HepG2 (cell line): ENCODE results near the gene STX4. TPM values are rescaled to one million over a fixed set of nuclear protein-coding genes. Genes with fewer than 3 reads are reported as not detected.

Source experiments
- EED ChIP-seq: sonication (generic); formaldehyde crosslinking; IDR thresholded peaks from 2 replicates; pipeline ENCODE4 v1.5.0; 2020; ENCODE audit warnings: mild to moderate bottlenecking, missing genetic modification reagents
- JUND ChIP-seq: sonication (generic); formaldehyde crosslinking; IDR thresholded peaks from 2 replicates; pipeline ENCODE4 v1.8.0; 2022; ENCODE audit warnings: mild to moderate bottlenecking, missing genetic modification reagents
- KLF11 ChIP-seq: IDR thresholded peaks from 2 replicates; pipeline ENCODE4 v1.6.1; 2016; ENCODE audit warnings: missing compliant biosample characterization
- KMT2A ChIP-seq: sonication (generic); formaldehyde crosslinking; IDR thresholded peaks from 2 replicates; pipeline ENCODE4 v1.4.0; 2020; ENCODE audit warnings: missing genetic modification reagents
- MBD4 ChIP-seq: IDR thresholded peaks from 2 replicates; pipeline ENCODE4 v1.6.1; 2012; ENCODE audit warnings: low read length, inconsistent platforms, borderline replicate concordance
- MED1 ChIP-seq: sonication (generic); formaldehyde crosslinking; IDR thresholded peaks from 2 replicates; pipeline ENCODE4 v1.4.0; 2020; ENCODE audit warnings: missing genetic modification reagents
- MZF1 ChIP-seq: sonication (generic); formaldehyde crosslinking; IDR thresholded peaks from 2 replicates; pipeline ENCODE4 v1.8.1; 2023; ENCODE audit warnings: mild to moderate bottlenecking, missing genetic modification reagents, borderline replicate concordance
- NFYB ChIP-seq: sonication (generic); formaldehyde crosslinking; IDR thresholded peaks from 2 replicates; pipeline ENCODE4 v1.4.0; 2020; ENCODE audit warnings: missing genetic modification reagents
- NRL ChIP-seq: sonication (generic); formaldehyde crosslinking; IDR thresholded peaks from 2 replicates; pipeline ENCODE4 v1.5.0; 2020; ENCODE audit warnings: missing genetic modification reagents, mild to moderate bottlenecking, moderate library complexity, borderline replicate concordance
- ZBTB10 ChIP-seq: sonication (generic); formaldehyde crosslinking; IDR thresholded peaks from 2 replicates; pipeline ENCODE4 v1.4.0; 2020; ENCODE audit warnings: missing genetic modification reagents, borderline replicate concordance
- ZC3H13 ChIP-seq: sonication (generic); formaldehyde crosslinking; IDR thresholded peaks from 2 replicates; pipeline ENCODE4 v1.8.1; 2023; ENCODE audit warnings: mild to moderate bottlenecking, missing genetic modification reagents, moderate library complexity
- ZFP37 ChIP-seq: sonication (generic); formaldehyde crosslinking; IDR thresholded peaks from 2 replicates; pipeline ENCODE4 v1.4.0; 2020; ENCODE audit warnings: missing genetic modification reagents, borderline replicate concordance
- ZFP82 ChIP-seq: sonication (generic); formaldehyde crosslinking; IDR thresholded peaks from 2 replicates; pipeline ENCODE4 v1.5.1; 2020; ENCODE audit warnings: mild to moderate bottlenecking, missing genetic modification reagents, borderline replicate concordance
- ZNF124 ChIP-seq: sonication (generic); formaldehyde crosslinking; IDR thresholded peaks from 2 replicates; pipeline ENCODE4 v1.4.0; 2020; ENCODE audit warnings: missing genetic modification reagents
- ZNF205 ChIP-seq: IDR thresholded peaks from 2 replicates; pipeline ENCODE4 v1.6.1; 2018; ENCODE audit warnings: missing biosample characterization, missing genetic modification reagents
- ZNF251 ChIP-seq: sonication (generic); formaldehyde crosslinking; IDR thresholded peaks from 2 replicates; pipeline ENCODE4 v1.9.0; 2021; ENCODE audit warnings: mild to moderate bottlenecking, missing genetic modification reagents
- ZNF3 ChIP-seq: IDR thresholded peaks from 2 replicates; pipeline ENCODE4 v1.7.0; 2017; ENCODE audit warnings: inconsistent platforms
- ZNF329 ChIP-seq: sonication (generic); formaldehyde crosslinking; IDR thresholded peaks from 2 replicates; pipeline ENCODE4 v1.9.0; 2021; ENCODE audit warnings: low read depth, mild to moderate bottlenecking, missing genetic modification reagents
- ZNF331 ChIP-seq: sonication (generic); formaldehyde crosslinking; IDR thresholded peaks from 2 replicates; pipeline ENCODE4 v1.4.0; 2020; ENCODE audit warnings: missing genetic modification reagents
- ZNF337 ChIP-seq: sonication (generic); formaldehyde crosslinking; IDR thresholded peaks from 2 replicates; pipeline ENCODE4 v1.5.1; 2020; ENCODE audit warnings: missing genetic modification reagents, low read depth, mild to moderate bottlenecking, borderline replicate concordance
- ZNF652 ChIP-seq: IDR thresholded peaks from 2 replicates; pipeline ENCODE4 v1.6.1; 2016; ENCODE audit warnings: low read depth, borderline replicate concordance
- ZSCAN22 ChIP-seq: sonication (generic); formaldehyde crosslinking; IDR thresholded peaks from 2 replicates; pipeline ENCODE4 v1.4.0; 2020; ENCODE audit warnings: mild to moderate bottlenecking, missing genetic modification reagents
- polyA plus RNA-seq, 8 experiments: library from polyadenylated mRNA; depleted of rRNA in 3 of 8; stranded (reverse) in 7 of 8; unstranded in 1 of 8; fragments of >200 nt; fragmentation: Illumina TruSeq in 4 of 8; extraction: Trizol in 4 of 8; gene quantifications; 2 replicates each; pipeline versions ENCODE4 v1.2.1 to v1.2.3, GENCODE V29; 2011 to 2016; ENCODE audit warnings: low read depth in 4 of 8, missing spikeins in 1 of 8, mixed read lengths in 1 of 8; ENCODE audit not compliant: insufficient read depth in 1 of 8
- total RNA-seq, 5 experiments: library from RNA; depleted of rRNA; stranded (reverse); fragments of >200 nt; fragmentation: Illumina TruSeq; extraction: Trizol; gene quantifications; 2 replicates each; pipeline ENCODE4 v1.2.3, GENCODE V29; 2016; ENCODE audit warnings: low read depth in 1 of 5
- TF ChIP-seq, protein P1 (sequence below): sonication (generic); formaldehyde crosslinking; IDR thresholded peaks from 2 replicates; pipeline ENCODE4 v1.8.0; 2022; ENCODE audit warnings: missing genetic modification reagents, low read depth, mild to moderate bottlenecking, borderline replicate concordance
- TF ChIP-seq, protein P2 (sequence below): fragments of 450-650 bp; IDR thresholded peaks from 2 replicates; pipeline ENCODE4 v1.6.1; 2017; ENCODE audit warnings: mild to moderate bottlenecking

STX4 gene
- total and polyA plus RNA-seq, 2 of the 13 experiments (the other 11 are each of a cell fraction or from before 2014, with no cell fraction given), result 29.2 to 34.6 TPM

DNA sequence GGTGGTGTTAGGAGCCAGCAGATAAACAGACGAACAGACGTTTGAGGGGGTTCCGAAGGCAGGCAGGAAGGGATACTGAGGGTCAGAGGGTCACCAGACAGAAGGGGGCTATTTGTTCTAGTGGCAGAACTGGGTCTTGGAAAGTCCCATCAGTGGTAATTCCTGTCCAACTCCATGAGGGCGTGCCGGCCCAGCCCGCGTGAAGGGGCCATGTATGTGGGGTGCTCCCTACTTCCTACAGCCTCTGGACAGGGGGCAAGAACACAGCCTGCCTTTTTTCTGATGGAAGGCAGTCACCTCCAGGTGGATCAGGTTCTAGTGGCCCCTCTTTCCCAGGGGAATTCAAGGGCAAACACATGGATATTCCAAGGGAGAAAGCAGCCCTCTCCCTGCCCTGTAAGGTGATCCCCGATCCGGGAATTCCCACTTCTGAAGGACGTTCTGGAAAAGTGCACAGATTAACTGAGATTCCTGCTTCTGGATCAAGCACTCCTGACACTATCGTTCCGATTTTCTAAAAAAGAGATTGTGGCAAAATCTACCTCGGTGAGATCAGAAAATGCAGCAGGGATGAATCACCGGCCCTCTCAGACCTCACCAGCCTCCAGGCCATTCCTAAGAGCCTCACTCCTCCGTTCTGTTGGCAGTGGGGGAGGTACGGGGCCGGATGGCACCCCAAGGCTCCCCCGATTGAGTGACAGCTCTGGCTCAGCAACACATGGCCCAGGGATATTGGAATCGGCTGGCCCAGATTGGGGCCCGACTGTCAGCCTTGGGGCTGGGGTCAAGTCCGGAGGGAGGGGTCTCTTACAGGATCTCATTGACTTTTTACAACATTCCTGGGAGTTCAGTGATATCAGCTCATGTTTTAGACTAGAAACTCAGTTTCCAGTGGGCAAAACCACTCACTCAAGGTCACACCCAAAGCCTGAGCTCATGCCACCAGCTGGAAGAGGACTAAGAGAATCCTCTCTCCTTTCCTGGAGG lies 35.3 kb upstream of the STX4 start (continued):
- TF ChIP-seq, protein P1, sequence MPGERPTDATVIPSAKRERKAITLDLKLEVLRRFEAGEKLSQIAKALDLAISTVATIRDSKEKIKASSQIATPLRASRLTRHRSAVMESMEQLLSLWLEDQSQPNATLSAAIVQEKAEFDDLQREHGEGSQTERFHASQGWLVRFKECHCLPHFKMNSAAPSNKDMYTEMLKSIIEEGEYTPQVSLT (CRISPR knock-in tag), result no peak
- TF ChIP-seq MZF1 (CRISPR knock-in tag) (0 out of 2 replicates have a peak, but pooled peaks have one; percentile 54), KMT2A (CRISPR knock-in tag) (no peak), ZNF124 (CRISPR knock-in tag) (peak; percentile 26; the same call in 1 of the 2 replicates), ZC3H13 (no peak), ZNF3 (CRISPR knock-in tag) (no peak), ZFP82 (no peak; the same call in 1 of the 2 replicates), EED (CRISPR knock-in tag) (0 out of 2 replicates have a peak, but pooled peaks have one; percentile 9), ZNF337 (CRISPR knock-in tag) (no peak), ZNF205 (CRISPR knock-in tag) (no peak; the same call in 1 of the 2 replicates), NRL (CRISPR knock-in tag) (no peak; the same call in 1 of the 2 replicates), KLF11 (peak; percentile 53; the same call in 1 of the 2 replicates), ZNF331 (CRISPR knock-in tag) (no peak), ZNF251 (no peak), ZNF329 (CRISPR knock-in tag) (no peak), ZNF652 (CRISPR knock-in tag) (no peak), MBD4 (no peak), ZSCAN22 (no peak), MED1 (CRISPR knock-in tag) (peak; percentile 24; the same call in 1 of the 2 replicates), JUND (CRISPR knock-in tag) (no peak), NFYB (peak; percentile 19; the same call in 1 of the 2 replicates), ZFP37 (CRISPR knock-in tag) (0 out of 2 replicates have a peak, but pooled peaks have one; percentile 25), ZBTB10 (CRISPR knock-in tag) (peak; percentile 79; the same call in 1 of the 2 replicates)
- TF ChIP-seq, protein P2, sequence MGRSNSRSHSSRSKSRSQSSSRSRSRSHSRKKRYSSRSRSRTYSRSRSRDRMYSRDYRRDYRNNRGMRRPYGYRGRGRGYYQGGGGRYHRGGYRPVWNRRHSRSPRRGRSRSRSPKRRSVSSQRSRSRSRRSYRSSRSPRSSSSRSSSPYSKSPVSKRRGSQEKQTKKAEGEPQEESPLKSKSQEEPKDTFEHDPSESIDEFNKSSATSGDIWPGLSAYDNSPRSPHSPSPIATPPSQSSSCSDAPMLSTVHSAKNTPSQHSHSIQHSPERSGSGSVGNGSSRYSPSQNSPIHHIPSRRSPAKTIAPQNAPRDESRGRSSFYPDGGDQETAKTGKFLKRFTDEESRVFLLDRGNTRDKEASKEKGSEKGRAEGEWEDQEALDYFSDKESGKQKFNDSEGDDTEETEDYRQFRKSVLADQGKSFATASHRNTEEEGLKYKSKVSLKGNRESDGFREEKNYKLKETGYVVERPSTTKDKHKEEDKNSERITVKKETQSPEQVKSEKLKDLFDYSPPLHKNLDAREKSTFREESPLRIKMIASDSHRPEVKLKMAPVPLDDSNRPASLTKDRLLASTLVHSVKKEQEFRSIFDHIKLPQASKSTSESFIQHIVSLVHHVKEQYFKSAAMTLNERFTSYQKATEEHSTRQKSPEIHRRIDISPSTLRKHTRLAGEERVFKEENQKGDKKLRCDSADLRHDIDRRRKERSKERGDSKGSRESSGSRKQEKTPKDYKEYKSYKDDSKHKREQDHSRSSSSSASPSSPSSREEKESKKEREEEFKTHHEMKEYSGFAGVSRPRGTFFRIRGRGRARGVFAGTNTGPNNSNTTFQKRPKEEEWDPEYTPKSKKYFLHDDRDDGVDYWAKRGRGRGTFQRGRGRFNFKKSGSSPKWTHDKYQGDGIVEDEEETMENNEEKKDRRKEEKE, result no peak
